ENCODE measurements around the gene RAMP1.

Gene RAMP1

DNA sequence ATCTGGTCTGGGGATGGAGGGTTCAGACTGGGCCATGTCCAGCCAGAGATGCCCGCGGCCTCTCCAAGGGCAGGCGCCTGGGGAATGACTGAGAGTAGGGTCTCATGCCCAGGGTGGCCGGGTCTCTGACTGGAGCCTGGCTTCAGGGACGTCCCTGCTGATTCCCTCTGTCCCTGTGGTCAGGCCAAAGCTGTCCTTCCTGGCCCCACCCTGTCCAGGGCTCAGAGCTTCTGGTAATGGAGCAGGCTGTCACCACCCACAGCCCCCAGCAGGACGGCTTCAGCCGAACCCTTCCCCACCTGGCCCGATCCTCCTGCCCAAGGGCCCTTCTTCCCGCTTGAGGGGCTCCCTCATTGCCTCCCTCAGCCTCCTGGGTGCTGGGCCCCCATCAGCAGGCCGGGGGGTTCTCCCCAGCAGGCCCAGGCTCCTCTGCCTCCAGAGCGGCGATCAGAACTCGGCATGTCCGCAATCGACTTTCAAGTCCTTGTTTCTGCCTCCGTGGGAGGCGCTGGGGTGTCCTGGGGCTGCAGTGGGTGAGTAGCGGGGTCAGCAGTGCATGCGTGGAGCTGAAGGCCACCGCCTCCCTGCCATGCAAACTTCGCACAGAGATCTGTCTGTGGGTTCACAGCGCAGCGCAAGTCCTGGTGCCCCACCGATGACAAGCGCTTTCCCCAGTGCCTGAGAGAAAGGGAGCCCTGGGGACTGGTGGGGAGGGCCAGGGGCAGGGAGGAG is 18.3 kb downstream of the RAMP1 start:
- no peak for DNase-seq

- no peak for DNase-seq
These were observed 19.1 kb downstream of the RAMP1 start for GRCh38 chr2:237878321-237879057.

DNA sequence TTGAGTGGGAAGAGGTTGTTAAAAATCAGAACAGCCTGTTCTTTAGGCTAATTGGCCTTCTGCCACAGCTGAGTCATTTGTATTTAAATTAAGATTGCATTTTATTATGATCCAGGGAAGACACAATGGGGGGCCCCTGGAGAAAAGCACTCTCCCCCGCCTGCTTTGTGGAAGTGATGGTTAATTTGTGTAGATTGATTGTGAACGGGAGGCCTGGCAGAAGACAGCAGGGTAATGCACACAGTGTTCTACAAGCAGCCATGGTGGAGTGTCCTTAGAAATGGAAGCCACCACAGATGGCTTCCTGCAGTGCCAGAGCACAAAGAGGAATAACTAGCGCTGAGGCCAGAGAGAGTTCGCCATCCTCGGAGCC is 19.6 kb downstream of the RAMP1 start:
- DNase-seq = no peak

- no peak for DNase-seq
These were observed 20.7 kb downstream of the RAMP1 start for GRCh38 chr2:237879991-237880560.

GRCh38 chr2:237882510-237883481 is 23.4 kb downstream of the RAMP1 start:
- no peak for DNase-seq

DNA sequence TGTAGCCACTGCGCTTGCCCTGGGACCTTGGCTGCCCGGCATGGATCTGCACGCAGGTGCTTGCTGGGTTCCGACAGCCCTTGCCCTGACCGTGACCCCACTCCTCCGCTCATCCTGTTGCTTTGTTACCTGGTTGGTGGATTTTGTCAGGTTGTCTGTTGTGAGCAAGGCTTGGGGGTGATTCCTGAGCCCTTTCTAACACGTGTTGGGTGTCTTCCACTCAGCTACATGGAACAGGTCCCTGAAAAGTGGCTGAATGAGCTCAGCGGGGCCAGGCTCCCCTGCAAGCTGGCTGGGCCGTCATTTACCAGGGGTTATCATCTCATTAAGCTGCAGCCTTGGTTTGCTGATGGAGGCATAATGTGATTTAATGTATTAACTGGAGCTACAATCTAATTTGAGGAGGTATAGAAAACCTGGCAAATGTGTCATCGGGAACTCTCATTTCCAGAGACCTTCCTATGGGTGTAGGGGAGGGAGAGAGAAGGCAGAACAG is 24.6 kb downstream of the RAMP1 start:
- no peak for DNase-seq

DNA sequence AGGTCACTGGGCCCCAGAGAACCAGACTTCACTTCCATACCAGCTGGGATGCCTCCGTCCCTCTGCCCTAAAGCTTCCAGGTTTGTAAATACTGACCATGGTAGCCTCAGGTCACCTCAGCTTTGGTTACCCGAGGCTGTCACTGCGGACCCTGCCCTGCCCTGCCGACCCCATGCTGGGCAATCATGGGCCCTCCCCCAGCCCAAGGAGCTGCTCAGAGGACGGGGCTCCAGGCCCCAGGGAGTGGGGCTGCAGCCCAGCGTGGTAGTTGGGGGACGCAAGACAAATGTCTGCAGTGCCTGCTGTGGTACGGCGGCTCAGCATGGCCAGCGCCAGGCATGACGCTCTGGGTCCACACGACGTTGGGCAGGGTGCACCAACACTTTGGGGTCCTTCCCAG is 25.3 kb downstream of the RAMP1 start:
- no peak for DNase-seq

DNA sequence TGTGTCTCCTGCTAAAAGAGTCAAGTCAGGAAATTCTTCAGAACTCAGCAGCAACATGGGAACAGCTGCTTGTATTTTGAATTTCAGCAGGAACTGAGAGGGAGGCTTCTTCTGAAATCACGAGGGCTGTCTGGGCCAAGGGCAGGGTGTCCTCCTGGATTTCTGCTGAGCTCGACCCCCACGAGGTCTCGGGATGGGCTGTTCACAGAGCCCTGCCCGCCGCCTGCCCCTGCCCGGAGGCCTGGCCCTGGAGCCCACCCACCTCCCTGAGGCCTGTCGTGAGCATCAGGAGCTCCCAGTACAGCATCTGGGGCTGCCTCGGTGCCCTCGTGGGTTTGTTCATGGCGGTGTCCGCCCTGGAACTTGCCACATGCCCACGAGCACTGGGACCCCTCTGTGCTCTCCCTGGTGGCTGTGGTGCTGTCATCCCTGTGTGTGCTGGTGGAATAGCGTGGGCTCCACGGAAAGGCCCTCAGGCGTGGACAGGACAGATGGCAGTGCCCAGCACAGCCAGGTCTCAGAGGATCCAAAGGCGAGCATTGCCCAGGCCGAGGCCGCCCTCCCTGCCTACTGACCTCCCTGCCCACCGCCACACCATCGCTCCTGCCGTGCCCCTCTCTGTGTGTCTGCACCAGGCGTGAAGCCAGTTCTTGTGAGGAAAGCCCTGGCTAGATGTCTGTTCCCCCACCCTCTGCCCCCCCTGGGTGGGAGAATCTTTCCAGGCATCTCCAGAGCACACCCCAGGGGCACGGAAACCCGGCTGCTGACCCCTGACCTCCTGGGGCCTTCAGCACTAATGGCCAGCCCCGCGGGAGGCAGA is 25.9 kb downstream of the RAMP1 start:
- DNase-seq = no peak

- DNase-seq = no peak
These were observed 26.7 kb downstream of the RAMP1 start for GRCh38 chr2:237885931-237886684.

GRCh38 chr2:237886685-237887481 is 27.5 kb downstream of the RAMP1 start:
- no peak for DNase-seq

GRCh38 chr2:237888389-237888788 is 29.0 kb downstream of the RAMP1 start:
- DNase-seq = no peak

DNA sequence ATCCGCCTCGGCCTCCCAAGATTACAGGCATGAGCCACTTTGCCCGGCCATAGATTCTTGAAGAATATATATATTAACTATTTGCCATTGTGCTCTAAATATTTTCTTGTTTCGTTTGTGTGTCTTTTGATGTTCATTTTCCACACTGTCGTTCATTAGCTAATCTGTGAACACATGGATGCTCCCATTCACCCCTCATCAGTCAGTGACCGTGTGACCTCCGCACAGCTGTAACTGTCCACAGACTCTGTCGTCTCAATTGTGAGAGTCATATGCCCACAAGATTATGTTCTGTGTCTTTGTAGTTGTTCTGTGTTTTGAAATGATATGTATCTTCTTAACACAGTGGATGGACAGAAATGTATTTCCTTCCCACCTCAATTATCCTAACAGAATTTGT is 29.6 kb downstream of the RAMP1 start:
- DNase-seq = no peak

- DNase-seq = no peak
These were observed 30.4 kb downstream of the RAMP1 start for GRCh38 chr2:237889811-237890210.

- DNase-seq = no peak
These were observed 33.1 kb downstream of the RAMP1 start for GRCh38 chr2:237892478-237892877.

DNA sequence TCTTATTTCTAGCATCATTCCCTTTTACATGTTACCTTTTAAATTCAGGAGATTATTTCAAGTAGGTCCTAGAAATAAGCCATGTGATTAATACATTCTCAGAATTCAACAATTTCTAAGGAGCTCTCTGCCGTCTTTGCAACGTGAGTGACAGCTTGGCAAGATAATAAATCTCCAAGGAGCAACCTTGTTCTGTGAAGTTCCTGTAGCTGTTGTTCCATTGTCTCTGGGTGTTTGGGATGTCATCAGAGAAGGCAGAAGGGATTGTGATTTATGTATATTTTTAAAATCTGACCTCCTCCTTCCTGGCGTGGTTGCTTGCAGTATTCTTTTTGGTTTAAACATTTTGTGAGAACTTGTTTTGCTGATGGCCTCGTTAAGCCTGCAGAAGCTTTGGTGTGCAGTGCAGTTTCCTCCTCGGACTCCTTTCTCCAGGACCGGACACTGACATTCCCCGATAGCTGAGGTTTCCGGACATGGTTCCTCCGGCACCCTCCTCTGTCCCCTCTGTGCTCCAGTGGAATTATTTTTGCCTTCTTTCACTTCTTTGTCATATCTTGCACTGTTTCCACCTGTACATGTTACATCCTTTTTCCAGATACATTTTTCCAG is 33.7 kb downstream of the RAMP1 start:
- DNase-seq = no peak

DNA sequence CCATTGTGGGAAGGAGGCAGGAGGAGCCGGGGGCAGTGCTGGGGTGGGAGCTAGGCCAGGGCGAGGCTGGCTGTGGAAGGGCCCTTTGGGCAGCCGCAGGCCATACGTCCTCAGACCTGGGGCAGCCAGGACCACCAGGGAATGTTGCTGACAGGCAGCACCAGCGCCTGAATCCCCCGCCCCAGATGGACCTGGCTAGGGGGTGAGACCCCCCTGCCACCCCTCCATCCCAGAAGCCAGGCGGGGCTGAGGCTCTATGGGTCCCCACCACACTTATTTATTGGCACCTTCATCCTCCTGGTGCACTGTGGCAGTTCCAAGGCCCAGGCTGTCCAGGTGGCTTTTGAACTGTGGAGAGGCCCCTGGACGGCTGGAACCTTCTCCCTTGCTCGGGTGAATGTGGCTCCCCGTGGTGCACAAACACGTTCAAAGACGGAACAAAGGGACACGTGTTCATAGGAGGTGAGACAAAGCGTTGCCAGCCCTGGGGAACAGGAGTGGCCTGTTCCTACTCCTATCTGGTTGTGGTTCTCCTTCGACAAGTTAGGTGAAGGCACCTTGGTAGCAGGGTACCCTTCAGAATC is 35.1 kb downstream of the RAMP1 start:
- no peak for DNase-seq

GRCh38 chr2:237894986-237895543 is 35.6 kb downstream of the RAMP1 start:
- no peak for DNase-seq

DNA sequence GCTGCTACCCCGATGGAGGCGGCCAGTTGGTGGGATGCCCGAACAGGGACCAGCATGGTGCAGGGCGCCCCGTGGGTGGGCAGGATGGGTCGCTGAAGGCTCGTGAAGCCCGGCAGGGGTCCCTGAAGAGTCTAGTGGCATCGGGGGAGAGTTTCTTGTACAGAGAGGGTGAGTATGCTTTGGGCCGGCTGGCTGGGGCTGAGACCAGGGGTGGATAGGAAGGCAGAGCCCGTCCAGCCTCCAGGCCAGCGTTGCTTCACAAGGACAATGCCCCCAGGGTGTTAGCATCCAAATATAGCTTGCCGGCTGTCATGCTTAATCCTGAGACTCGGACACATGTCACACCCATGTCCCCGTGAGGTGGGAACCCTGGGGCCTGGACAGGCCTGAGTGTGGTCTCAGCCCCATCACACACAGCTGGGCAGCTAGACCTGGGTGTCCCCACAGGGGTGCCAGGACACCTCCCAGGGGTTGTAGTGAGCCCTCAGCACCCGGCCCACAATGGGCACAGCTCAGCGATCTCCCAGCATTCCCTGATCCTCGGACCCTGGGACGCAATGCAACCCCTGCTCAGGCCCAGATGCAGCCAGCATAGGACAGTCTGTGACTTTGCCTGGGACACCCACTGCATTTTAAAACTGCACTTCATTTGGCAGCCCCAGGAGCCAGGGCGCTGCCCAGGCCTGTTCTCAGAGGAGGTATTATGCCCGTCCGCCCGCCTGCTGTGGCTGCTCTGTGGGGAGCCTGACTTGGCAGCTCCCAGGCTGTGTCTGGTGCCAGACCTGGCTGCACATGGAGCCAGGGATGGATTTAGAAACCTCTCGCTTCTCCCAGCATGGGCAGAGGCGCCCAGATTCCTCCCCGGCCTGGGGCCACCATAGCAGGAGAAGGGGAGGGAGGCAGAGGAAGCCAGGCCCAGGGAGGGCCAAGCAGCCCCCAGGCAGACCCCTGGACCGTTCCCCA is 36.4 kb downstream of the RAMP1 start:
- peak; percentile 45 for DNase-seq

Data from hippocampal formation (tissue), 2 donors.